Hepatocyte (in vitro differentiated cells): ENCODE results near the gene CMSS1.

Source experiments
- EZH2phosphoT487 ChIP-seq: fragments of 200-600 bp; sonication (generic); IDR thresholded peaks from one replicate; pipeline ENCODE4 v1.6.1; 2018; ENCODE audit warnings: antibody characterized with exemption, mild to moderate bottlenecking, low read depth, moderate library complexity; ENCODE audit not compliant: unreplicated experiment, severe bottlenecking
- TF ChIP-seq, protein P1 (sequence below): fragments of 200-600 bp; sonication (generic); IDR thresholded peaks from 2 replicates; pipeline ENCODE4 v1.5.1; 2016; ENCODE audit warnings: antibody characterized with exemption, mild to moderate bottlenecking; ENCODE audit not compliant: poor library complexity

DNA sequence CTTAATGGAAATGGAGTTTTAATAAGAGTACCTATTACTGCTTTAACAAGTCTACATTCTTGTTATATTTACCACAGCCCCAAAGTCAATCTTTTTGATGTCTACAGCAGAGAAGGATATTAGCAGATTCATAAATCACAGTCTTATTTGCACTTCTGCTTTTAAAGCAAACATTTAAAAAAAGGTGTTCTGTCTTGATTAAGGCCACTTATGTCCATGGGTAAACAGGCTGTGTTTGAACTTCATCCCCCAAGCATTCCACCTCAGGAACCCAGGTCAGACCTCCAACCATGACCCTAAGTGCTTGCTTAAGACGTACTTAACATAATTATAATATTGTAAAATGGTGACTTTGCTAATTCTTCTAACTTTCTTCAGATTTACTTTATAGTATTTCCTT is 113.4 kb downstream of the CMSS1 start:
- TF ChIP-seq, protein P1, sequence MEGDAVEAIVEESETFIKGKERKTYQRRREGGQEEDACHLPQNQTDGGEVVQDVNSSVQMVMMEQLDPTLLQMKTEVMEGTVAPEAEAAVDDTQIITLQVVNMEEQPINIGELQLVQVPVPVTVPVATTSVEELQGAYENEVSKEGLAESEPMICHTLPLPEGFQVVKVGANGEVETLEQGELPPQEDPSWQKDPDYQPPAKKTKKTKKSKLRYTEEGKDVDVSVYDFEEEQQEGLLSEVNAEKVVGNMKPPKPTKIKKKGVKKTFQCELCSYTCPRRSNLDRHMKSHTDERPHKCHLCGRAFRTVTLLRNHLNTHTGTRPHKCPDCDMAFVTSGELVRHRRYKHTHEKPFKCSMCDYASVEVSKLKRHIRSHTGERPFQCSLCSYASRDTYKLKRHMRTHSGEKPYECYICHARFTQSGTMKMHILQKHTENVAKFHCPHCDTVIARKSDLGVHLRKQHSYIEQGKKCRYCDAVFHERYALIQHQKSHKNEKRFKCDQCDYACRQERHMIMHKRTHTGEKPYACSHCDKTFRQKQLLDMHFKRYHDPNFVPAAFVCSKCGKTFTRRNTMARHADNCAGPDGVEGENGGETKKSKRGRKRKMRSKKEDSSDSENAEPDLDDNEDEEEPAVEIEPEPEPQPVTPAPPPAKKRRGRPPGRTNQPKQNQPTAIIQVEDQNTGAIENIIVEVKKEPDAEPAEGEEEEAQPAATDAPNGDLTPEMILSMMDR, result no peak
- no peak for TF ChIP-seq EZH2phosphoT487
